ENCODE measurements around the gene PGC. TPM values are rescaled to one million over a fixed set of nuclear protein-coding genes. Genes with fewer than 3 reads are reported as not detected.

PGC gene
- total RNA-seq, 4 donors from 2014 or later, result not detected

- TF ChIP-seq CTCF (IDR thresholded peaks at IDR 0.05; ENCODE audit: low read depth), result no peak
These were observed 27.6 kb upstream of the PGC start for GRCh38 chr6:41774841-41775240.

GRCh38 chr6:41771058-41771983 is 24.1 kb upstream of the PGC start:
- no peak for TF ChIP-seq CTCF (IDR thresholded peaks at IDR 0.05; ENCODE audit: low read depth)

GRCh38 chr6:41770381-41771057 is 23.3 kb upstream of the PGC start:
- no peak for TF ChIP-seq CTCF (IDR thresholded peaks at IDR 0.05; ENCODE audit: low read depth)

GRCh38 chr6:41769376-41769775 is 22.2 kb upstream of the PGC start:
- TF ChIP-seq CTCF (IDR thresholded peaks at IDR 0.05; ENCODE audit: low read depth), result no peak

- no peak for TF ChIP-seq CTCF (IDR thresholded peaks at IDR 0.05; ENCODE audit: low read depth)
These were observed 21.5 kb upstream of the PGC start for GRCh38 chr6:41768545-41769308.

GRCh38 chr6:41767112-41767833 is 20.1 kb upstream of the PGC start:
- TF ChIP-seq CTCF (IDR thresholded peaks at IDR 0.05; ENCODE audit: low read depth), result no peak
